OCI-LY3 (cell line): ENCODE results near the gene NME3.

ENCODE experiments used
- CTCF ChIP-seq: fragments of 200-600, 300-600 bp; sonication (generic); IDR thresholded peaks from 2 replicates; pipeline ENCODE4 v1.5.1; 2014; ENCODE audit warnings: antibody characterized with exemption, low read length, low read depth
- EZH2phosphoT487 ChIP-seq: fragments of 200-600 bp; shearing (Covaris generic); IDR thresholded peaks from 2 replicates; pipeline ENCODE4 v1.6.1; 2018; ENCODE audit warnings: antibody characterized with exemption, mixed run types, low read depth

GRCh38 chr16:1791943-1792812, 20.8 kb upstream of the NME3 start:
- TF ChIP-seq CTCF, result no peak
- TF ChIP-seq EZH2phosphoT487, result no peak
